ENCODE measurements around the gene PPP1R1C. TPM values are rescaled to one million over a fixed set of nuclear protein-coding genes. Genes with fewer than 3 reads are reported as not detected.

The PPP1R1C gene
- total and polyA plus RNA-seq, 2 experiments from 2014 or later: 3.5 to 18.8 TPM

GRCh38 chr2:182064019-182064778 lies 78.5 kb downstream of the PPP1R1C start (continued):
- TF ChIP-seq, protein P1, sequence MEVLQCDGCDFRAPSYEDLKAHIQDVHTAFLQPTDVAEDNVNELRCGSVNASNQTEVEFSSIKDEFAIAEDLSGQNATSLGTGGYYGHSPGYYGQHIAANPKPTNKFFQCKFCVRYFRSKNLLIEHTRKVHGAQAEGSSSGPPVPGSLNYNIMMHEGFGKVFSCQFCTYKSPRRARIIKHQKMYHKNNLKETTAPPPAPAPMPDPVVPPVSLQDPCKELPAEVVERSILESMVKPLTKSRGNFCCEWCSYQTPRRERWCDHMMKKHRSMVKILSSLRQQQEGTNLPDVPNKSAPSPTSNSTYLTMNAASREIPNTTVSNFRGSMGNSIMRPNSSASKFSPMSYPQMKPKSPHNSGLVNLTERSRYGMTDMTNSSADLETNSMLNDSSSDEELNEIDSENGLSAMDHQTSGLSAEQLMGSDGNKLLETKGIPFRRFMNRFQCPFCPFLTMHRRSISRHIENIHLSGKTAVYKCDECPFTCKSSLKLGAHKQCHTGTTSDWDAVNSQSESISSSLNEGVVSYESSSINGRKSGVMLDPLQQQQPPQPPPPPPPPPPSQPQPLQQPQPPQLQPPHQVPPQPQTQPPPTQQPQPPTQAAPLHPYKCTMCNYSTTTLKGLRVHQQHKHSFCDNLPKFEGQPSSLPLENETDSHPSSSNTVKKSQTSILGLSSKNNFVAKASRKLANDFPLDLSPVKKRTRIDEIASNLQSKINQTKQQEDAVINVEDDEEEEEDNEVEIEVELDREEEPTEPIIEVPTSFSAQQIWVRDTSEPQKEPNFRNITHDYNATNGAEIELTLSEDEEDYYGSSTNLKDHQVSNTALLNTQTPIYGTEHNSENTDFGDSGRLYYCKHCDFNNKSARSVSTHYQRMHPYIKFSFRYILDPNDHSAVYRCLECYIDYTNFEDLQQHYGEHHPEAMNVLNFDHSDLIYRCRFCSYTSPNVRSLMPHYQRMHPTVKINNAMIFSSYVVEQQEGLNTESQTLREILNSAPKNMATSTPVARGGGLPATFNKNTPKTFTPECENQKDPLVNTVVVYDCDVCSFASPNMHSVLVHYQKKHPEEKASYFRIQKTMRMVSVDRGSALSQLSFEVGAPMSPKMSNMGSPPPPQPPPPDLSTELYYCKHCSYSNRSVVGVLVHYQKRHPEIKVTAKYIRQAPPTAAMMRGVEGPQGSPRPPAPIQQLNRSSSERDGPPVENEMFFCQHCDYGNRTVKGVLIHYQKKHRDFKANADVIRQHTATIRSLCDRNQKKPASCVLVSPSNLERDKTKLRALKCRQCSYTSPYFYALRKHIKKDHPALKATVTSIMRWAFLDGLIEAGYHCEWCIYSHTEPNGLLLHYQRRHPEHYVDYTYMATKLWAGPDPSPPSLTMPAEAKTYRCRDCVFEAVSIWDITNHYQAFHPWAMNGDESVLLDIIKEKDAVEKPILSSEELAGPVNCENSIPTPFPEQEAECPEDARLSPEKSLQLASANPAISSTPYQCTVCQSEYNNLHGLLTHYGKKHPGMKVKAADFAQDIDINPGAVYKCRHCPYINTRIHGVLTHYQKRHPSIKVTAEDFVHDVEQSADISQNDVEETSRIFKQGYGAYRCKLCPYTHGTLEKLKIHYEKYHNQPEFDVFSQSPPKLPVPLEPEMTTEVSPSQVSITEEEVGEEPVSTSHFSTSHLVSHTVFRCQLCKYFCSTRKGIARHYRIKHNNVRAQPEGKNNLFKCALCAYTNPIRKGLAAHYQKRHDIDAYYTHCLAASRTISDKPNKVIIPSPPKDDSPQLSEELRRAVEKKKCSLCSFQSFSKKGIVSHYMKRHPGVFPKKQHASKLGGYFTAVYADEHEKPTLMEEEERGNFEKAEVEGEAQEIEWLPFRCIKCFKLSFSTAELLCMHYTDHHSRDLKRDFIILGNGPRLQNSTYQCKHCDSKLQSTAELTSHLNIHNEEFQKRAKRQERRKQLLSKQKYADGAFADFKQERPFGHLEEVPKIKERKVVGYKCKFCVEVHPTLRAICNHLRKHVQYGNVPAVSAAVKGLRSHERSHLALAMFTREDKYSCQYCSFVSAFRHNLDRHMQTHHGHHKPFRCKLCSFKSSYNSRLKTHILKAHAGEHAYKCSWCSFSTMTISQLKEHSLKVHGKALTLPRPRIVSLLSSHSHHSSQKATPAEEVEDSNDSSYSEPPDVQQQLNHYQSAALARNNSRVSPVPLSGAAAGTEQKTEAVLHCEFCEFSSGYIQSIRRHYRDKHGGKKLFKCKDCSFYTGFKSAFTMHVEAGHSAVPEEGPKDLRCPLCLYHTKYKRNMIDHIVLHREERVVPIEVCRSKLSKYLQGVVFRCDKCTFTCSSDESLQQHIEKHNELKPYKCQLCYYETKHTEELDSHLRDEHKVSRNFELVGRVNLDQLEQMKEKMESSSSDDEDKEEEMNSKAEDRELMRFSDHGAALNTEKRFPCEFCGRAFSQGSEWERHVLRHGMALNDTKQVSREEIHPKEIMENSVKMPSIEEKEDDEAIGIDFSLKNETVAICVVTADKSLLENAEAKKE (CRISPR knock-in tag; IDR thresholded peaks at IDR 0.05): no peak
- TF ChIP-seq REST (IDR thresholded peaks at IDR 0.05; ENCODE audit: unreplicated experiment): no peak
- TF ChIP-seq ZNF331 (CRISPR knock-in tag; IDR thresholded peaks at IDR 0.05; ENCODE audit: low read depth): no peak
- no peak for TF ChIP-seq EZH2 (IDR thresholded peaks at IDR 0.05; ENCODE audit: low read depth, unreplicated experiment)

Measured in GM23338 (cell line).